ENCODE data around the gene WDR43. TPM values are rescaled to one million over a fixed set of nuclear protein-coding genes. Genes with fewer than 3 reads are reported as not detected.
"Not testable (repeated sequence)": the region's sequence is repeated elsewhere in the genome, so short reads cannot be mapped to it uniquely, and the experiment has no call there.

WDR43 gene
- total RNA-seq, 2 donors from 2014 or later: 15.3 to 21.8 TPM

DNA sequence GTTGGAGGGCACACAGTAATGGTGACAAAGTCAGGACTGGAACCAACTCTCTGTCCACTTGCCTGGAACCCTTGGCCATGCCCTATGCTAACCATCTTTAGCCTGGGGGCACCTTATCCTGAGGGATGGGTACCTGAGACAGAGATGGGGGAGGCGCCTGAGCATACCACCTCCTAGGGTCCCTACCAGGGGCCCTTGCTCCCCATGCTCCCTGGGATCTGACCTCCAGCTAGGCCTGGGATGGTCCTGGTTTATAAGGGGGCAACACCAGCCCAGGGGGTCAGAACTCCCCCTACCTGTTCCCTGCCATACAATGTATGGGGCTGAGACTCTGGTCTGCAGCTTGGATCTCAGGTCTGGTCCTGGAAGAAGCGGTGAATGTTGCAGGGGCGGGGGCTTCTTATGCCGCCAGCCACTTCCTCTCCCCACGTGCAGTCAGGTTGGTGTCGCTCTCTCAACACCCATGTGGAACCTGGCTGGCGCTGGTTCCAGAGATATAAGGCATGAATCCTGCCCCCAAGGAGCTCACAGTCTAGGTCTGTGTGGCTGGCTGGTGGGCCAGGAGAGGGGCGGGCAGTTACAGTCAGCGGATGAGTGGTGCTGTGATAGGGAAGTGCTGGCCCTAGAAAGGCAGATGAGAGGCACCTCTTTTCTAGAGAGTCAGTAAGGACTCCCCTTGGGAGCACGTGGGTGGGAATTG, 82.9 kb downstream of the WDR43 start:
- 89 to 90% methylated on average over 10 of the region's 10 CpGs for WGBS, 2 donors
- no peaks in the 10 kb centered on the region for H3K36me3 ChIP-seq (replicated peaks in 1 of 2; ENCODE audit: insufficient read depth in 1 of 2, low read depth in 2 of 2)
- H3K27me3 ChIP-seq: no peaks in the 10 kb centered on the region
- intact Hi-C loops (cut with DNase I): no loop called here
- DNase-seq (no peak), ATAC-seq (no peak)
- H3K9me3 ChIP-seq: no peaks in the 10 kb centered on the region
- peak overlapping the region in 1 of 4 donors; percentile 21 for H3K27ac ChIP-seq
- H3K4me1 ChIP-seq: peaks cover 8% of the 10 kb centered on the region
- H3K4me3 ChIP-seq: no peak overlapping the region
- TF ChIP-seq POLR2A (IDR thresholded peaks at IDR 0.05) (no peak), CTCF (IDR thresholded peaks at IDR 0.05) (no peak)

DNA sequence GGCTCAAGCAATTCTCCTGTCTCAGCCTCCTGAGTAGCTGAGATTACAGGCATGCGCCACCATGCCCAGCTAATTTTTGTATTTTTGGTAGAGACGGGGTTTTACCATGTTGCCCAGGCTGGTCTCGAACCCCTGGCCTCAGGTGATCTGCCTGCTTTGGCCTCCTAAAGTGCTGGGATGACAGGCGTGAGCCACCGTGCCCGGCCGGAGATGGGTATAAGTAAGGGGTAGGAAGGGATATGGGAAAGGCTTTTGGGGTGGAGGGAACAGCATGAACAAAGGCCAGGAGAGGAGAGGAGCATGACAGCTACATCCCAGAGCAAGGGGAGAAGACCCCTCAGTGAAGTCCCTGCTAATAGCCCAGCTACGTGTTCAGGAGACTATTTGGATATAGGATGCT, 83.5 kb downstream of the WDR43 start:
- H3K36me3 ChIP-seq (replicated peaks in 1 of 2; ENCODE audit: insufficient read depth in 1 of 2, low read depth in 2 of 2); H3K4me3 ChIP-seq; H3K27ac ChIP-seq; ATAC-seq; DNase-seq; H3K4me1 ChIP-seq; intact Hi-C loops (cut with DNase I); H3K9me3 ChIP-seq; H3K27me3 ChIP-seq: not testable (repeated sequence)
- WGBS, 2 donors: 79 to 87% methylated on average over 6 to 8 of the region's 8 CpGs

GRCh38 chr2:28978606-28979005, 84.1 kb downstream of the WDR43 start:
- 68 to 81% methylated on average over 6 of the region's 6 CpGs for WGBS, 2 donors
- no peak for ATAC-seq
- Histone ChIP-seq H3K4me3 (no peak overlapping the region), H3K4me1 (peaks cover 8% of the 10 kb centered on the region), H3K36me3 (replicated peaks in 1 of 2; ENCODE audit: insufficient read depth in 1 of 2, low read depth in 2 of 2) (no peaks in the 10 kb centered on the region), H3K9me3 (no peaks in the 10 kb centered on the region), H3K27me3 (no peaks in the 10 kb centered on the region), H3K27ac (no peak overlapping the region)
- TF ChIP-seq CTCF (IDR thresholded peaks at IDR 0.05) (no peak), POLR2A (IDR thresholded peaks at IDR 0.05) (no peak)
- intact Hi-C loops (cut with DNase I): no loop called here
- no peak for DNase-seq

GRCh38 chr2:28979041-28979440, 84.6 kb downstream of the WDR43 start:
- no peaks in the 10 kb centered on the region for H3K27me3 ChIP-seq
- no peak for TF ChIP-seq CTCF (IDR thresholded peaks at IDR 0.05)
- WGBS, 2 donors: 33 to 73% methylated on average over 1 to 6 of the region's 7 CpGs
- no peak overlapping the region for H3K4me3 ChIP-seq
- peaks cover 8% of the 10 kb centered on the region for H3K4me1 ChIP-seq
- no peak for ATAC-seq
- no peaks in the 10 kb centered on the region for H3K9me3 ChIP-seq
- H3K36me3 ChIP-seq (replicated peaks in 1 of 2; ENCODE audit: insufficient read depth in 1 of 2, low read depth in 2 of 2): no peaks in the 10 kb centered on the region
- no peak for DNase-seq
- intact Hi-C loops (cut with DNase I): no loop called here
- no peak overlapping the region for H3K27ac ChIP-seq

- no peaks in the 10 kb centered on the region for H3K27me3 ChIP-seq
- ATAC-seq (no peak), DNase-seq (peak in 2 of 4 donors; percentile 27 to 36)
- H3K36me3 ChIP-seq (replicated peaks in 1 of 2; ENCODE audit: insufficient read depth in 1 of 2, low read depth in 2 of 2): no peaks in the 10 kb centered on the region
- H3K4me3 ChIP-seq: no peak overlapping the region
- H3K9me3 ChIP-seq: no peaks in the 10 kb centered on the region
- peaks cover 8% of the 10 kb centered on the region for H3K4me1 ChIP-seq
- TF ChIP-seq POLR2A (IDR thresholded peaks at IDR 0.05): no peak
- no peak for TF ChIP-seq CTCF (IDR thresholded peaks at IDR 0.05)
- WGBS, 2 donors: 81% methylated on average over 10 to 13 of the region's 13 CpGs
- no peak overlapping the region for H3K27ac ChIP-seq
- intact Hi-C loops (cut with DNase I): no loop called here
Measured at GRCh38 chr2:28979576-28980366, 85.3 kb downstream of the WDR43 start.
